Kidney (tissue), 14 donors: Measurements from ENCODE around the gene C19orf25. TPM values are rescaled to one million over a fixed set of nuclear protein-coding genes. Genes with fewer than 3 reads are reported as not detected.
A peak's percentile ranks its signal among the peaks of the same experiment; 100 is the strongest.

ENCODE experiments used
- DNase-seq, 5 donors: peaks; one replicate each; pipeline ENCODE4 v3.0.0-alpha.2; 2013 to 2020
- FAIRE-seq: peaks from 2 replicates; lab custom pipeline; 2012; peaks lifted over from hg19 to GRCh38; lab: Jason Lieb, UNC
- H3K27ac ChIP-seq, 2 donors: one replicate each; pipeline ENCODE4 v1.7.0; 2013; ENCODE audit warnings: low read depth in 2 of 2, low read length in 2 of 2, inconsistent platforms in 1 of 2
- H3K27me3 ChIP-seq: one replicate; pipeline ENCODE4 v1.7.1; 2013; ENCODE audit warnings: low read length, inconsistent platforms; ENCODE audit not compliant: control insufficient read depth, insufficient read depth
- H3K36me3 ChIP-seq, 3 donors: one replicate each; pipeline versions ENCODE4 v1.7.0 to v1.7.1; 2013; ENCODE audit warnings: low read length in 3 of 3, control low read depth in 1 of 3, inconsistent platforms in 1 of 3; ENCODE audit not compliant: insufficient read depth in 3 of 3, control insufficient read depth in 2 of 3
- H3K4me1 ChIP-seq, 3 donors: one replicate each; pipeline versions ENCODE4 v1.7.0 to v1.7.1; 2013; ENCODE audit warnings: low read length in 3 of 3, inconsistent platforms in 1 of 3, low read depth in 1 of 3; ENCODE audit not compliant: control insufficient read depth in 2 of 3, insufficient read depth in 2 of 3
- H3K4me3 ChIP-seq, 3 donors: one replicate each; pipeline versions ENCODE4 v1.7.0 to v1.8.1; 2013; ENCODE audit warnings: low read length in 3 of 3, control low read depth in 1 of 3, inconsistent platforms in 1 of 3
- H3K9ac ChIP-seq, 3 donors: one replicate each; pipeline versions ENCODE4 v1.7.0 to v1.7.1; 2013; ENCODE audit warnings: low read length in 3 of 3, control low read depth in 1 of 3, inconsistent platforms in 1 of 3
- H3K9me3 ChIP-seq, 3 donors: one replicate each; pipeline versions ENCODE4 v1.7.0 to v1.7.1; 2013; ENCODE audit warnings: low read length in 3 of 3, control low read depth in 1 of 3, inconsistent platforms in 1 of 3; ENCODE audit not compliant: control insufficient read depth in 2 of 3, insufficient read depth in 1 of 3
- CTCF ChIP-seq: IDR thresholded peaks from 3 replicates; pipeline ENCODE4 v1.5.1; 2012; ENCODE audit warnings: mild to moderate bottlenecking, moderate library complexity, borderline replicate concordance; ENCODE audit not compliant: insufficient read depth; ENCODE audit errors: extremely low read depth
- intact Hi-C: fragments of 100-400 bp; cut with DNase I; formaldehyde crosslinking; loops from one replicate; pipeline ENCODE4 v1.11.1; 2022
- polyA plus RNA-seq: library from polyadenylated mRNA; stranded (reverse); fragments of 350-450 nt; fragmentation: Illumina TruSeq; extraction: RNeasy Lipid Tissue Mini Kit (QIAGEN cat#74804); gene quantifications from one replicate; pipeline ENCODE4 v1.2.3, GENCODE V29; 2014; ENCODE audit warnings: low read depth, low replicate concordance; ENCODE audit not compliant: insufficient read depth
- total RNA-seq: library from RNA; stranded (reverse); fragmentation: NEBNext Ultra II Directional; extraction: Animal tissue kit (Norgen Biotek cat#: 25700); gene quantifications from one replicate; pipeline ENCODE4 v1.2.1, GENCODE V29; 2021
- donor health status: control.
- donor health status: control.
- donor health status: control.
- donor health status: control.
- donor health status: control.
- donor health status: DM: yes; HTN: yes; CAD: no.
- donor health status: Normal renal cell carcinoma (clear cell type).

Gene C19orf25
- total and polyA plus RNA-seq, 2 donors from 2014 or later, result 32.5 to 50.9 TPM

- Histone ChIP-seq H3K27ac (no peak overlapping the region), H3K27me3 (peaks cover 16% of the 10 kb centered on the region), H3K9me3 (no peaks in the 10 kb centered on the region), H3K9ac (no peak overlapping the region), H3K4me3 (no peak overlapping the region), H3K4me1 (peaks cover 0 to 29% (median 4%) of the 10 kb centered on the region in 3 donors), H3K36me3 (peaks cover 0 to 3% (median 0%) of the 10 kb centered on the region in 3 donors)
- FAIRE-seq (no peak), DNase-seq (peak in 2 of 5 donors; percentile 51 to 73)
- TF ChIP-seq CTCF, result no peak
- intact Hi-C loops, result no loop called here
Measured at GRCh38 chr19:1472231-1473084, 6.6 kb downstream of the C19orf25 start.

GRCh38 chr19:1471515-1472160, 7.4 kb downstream of the C19orf25 start:
- TF ChIP-seq CTCF, result no peak
- Histone ChIP-seq H3K9ac (no peak overlapping the region), H3K4me3 (no peak overlapping the region), H3K4me1 (peaks cover 0 to 29% (median 4%) of the 10 kb centered on the region in 3 donors), H3K36me3 (no peaks in the 10 kb centered on the region), H3K27ac (no peak overlapping the region), H3K27me3 (peaks cover 19% of the 10 kb centered on the region), H3K9me3 (no peaks in the 10 kb centered on the region)
- DNase-seq, result peak in 2 of 5 donors; percentile 61 to 72
- FAIRE-seq, result no peak
- intact Hi-C loops, result no loop called here

DNA sequence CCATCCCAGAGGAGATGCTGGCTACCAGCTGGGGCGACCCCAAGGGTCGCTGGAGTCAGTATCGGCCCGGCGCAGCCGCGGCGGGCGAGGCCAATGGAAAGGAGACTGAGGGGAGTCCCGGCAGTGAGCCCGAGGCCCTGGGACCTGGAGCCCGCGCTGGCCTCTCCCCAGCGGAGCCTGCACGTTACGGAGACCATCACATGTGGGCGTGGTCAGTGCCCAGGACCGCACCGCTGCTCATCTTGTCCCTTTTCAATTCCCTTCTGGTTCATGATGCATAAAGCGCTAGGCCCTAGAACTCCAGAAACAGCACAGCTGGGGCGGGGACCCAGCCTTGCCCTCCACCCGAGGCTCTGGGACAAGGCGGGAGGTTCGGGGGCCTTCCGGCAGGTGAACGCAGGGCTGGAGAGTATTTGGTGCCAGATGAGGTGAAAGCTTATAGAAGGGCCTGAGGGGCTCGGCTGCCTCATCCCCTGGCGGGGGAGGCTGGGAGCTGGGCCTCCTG, 8.0 kb downstream of the C19orf25 start:
- H3K4me3 ChIP-seq, result peak overlapping the region in 1 of 3 donors; percentile 3
- peaks cover 20% of the 10 kb centered on the region for H3K27me3 ChIP-seq

More for the DNA sequence above, 8.0 kb downstream of the C19orf25 start:
- Histone ChIP-seq H3K4me1 (peaks cover 0 to 29% (median 4%) of the 10 kb centered on the region in 3 donors), H3K9ac (no peak overlapping the region), H3K36me3 (no peaks in the 10 kb centered on the region), H3K9me3 (no peaks in the 10 kb centered on the region), H3K27ac (no peak overlapping the region)
- FAIRE-seq (no peak), DNase-seq (peak in 2 of 5 donors; percentile 52 to 76)
- TF ChIP-seq CTCF, result no peak
- intact Hi-C loops, result no loop called here
